Esophagus squamous epithelium (tissue), 5 donors: ENCODE data around the gene FRMD4A. TPM values are rescaled to one million over a fixed set of nuclear protein-coding genes. Genes with fewer than 3 reads are reported as not detected.

Experiments
- DNase-seq: peaks from one replicate; lab custom pipeline; 2025; lab: John Stamatoyannopoulos, UW
- H3K27ac ChIP-seq, 4 donors: fragments of 200-600 bp; sonication (generic); one replicate each; pipeline ENCODE4 v1.5.1; 2016 to 2019; ENCODE audit warnings: mild to moderate bottlenecking in 1 of 4
- H3K27me3 ChIP-seq, 4 donors: fragments of 200-600 bp; sonication (generic); 1 replicate in 3 of 4; 2 replicates in 1 of 4; pipeline versions ENCODE4 v1.5.1 to v1.6.0; 2017 to 2021; ENCODE audit warnings: antibody characterized with exemption in 1 of 4
- H3K36me3 ChIP-seq, 3 donors: fragments of 200-600 bp; sonication (generic); one replicate each; pipeline ENCODE4 v1.5.1; 2016 to 2019
- H3K4me1 ChIP-seq, 3 donors: fragments of 200-600 bp; sonication (generic); one replicate each; pipeline ENCODE4 v1.5.1; 2017 to 2019
- H3K4me3 ChIP-seq, 4 donors: fragments of 200-600 bp; sonication (generic); 1 replicate in 3 of 4; 2 replicates in 1 of 4; pipeline ENCODE4 v1.5.1; 2016 to 2019; ENCODE audit warnings: mild to moderate bottlenecking in 2 of 4, moderate library complexity in 1 of 4
- H3K9me3 ChIP-seq, 3 donors: fragments of 200-600 bp; sonication (generic); one replicate each; pipeline ENCODE4 v1.5.1; 2016 to 2019
- POLR2A ChIP-seq, 4 donors: fragments of 450-650 bp; IDR thresholded peaks; one replicate each; pipeline ENCODE4 v1.6.1; 2017; ENCODE audit warnings: antibody characterized with exemption in 4 of 4, mild to moderate bottlenecking in 4 of 4, moderate library complexity in 3 of 4
- WGBS, 2 donors: methylation state at CpG; one replicate each; pipeline ENCODE4 v1.1.5; 2018; 5-methylcytosine and 5-hydroxymethylcytosine counted together
- intact Hi-C: fragments of 100-400 bp; cut with DNase I; formaldehyde crosslinking; loops from one replicate; pipeline ENCODE4 v1.15.0; 2022
- total RNA-seq, 4 donors: library from RNA; depleted of rRNA; stranded (reverse); fragments of >200 nt; gene quantifications; one replicate each; pipeline ENCODE4 v1.1.0, GENCODE V29; 2016
- TF ChIP-seq, protein P1 (sequence below), 6 experiments: fragments of 450-650 bp in 4 of 6; fragments of 200-600 bp in 2 of 6; sonication (generic) in 2 of 6; IDR thresholded peaks; one replicate each; pipeline ENCODE4 v1.5.1; 2016 to 2019; ENCODE audit warnings: antibody characterized with exemption in 6 of 6, mild to moderate bottlenecking in 4 of 6, moderate library complexity in 4 of 6
- donor health status: DM: yes; HTN: yes; CAD: no.

Gene FRMD4A
- total RNA-seq, 4 donors from 2014 or later, result 7.3 to 15.3 (median 8.6) TPM

GRCh38 chr10:13797164-13797563, 533.6 kb downstream of the FRMD4A start:
- intact Hi-C loops, result loop anchor here (10.0 kb wide), 1 partner anchor 678 kb away; no protein-coding TSS in a partner anchor
- Histone ChIP-seq H3K9me3 (no peaks in the 10 kb centered on the region), H3K27me3 (no peaks in the 10 kb centered on the region), H3K27ac (no peak overlapping the region), H3K36me3 (no peaks in the 10 kb centered on the region), H3K4me3 (no peak overlapping the region), H3K4me1 (peaks cover 0 to 16% (median 0%) of the 10 kb centered on the region in 3 donors)
- no peak for DNase-seq
- TF ChIP-seq, protein P1, sequence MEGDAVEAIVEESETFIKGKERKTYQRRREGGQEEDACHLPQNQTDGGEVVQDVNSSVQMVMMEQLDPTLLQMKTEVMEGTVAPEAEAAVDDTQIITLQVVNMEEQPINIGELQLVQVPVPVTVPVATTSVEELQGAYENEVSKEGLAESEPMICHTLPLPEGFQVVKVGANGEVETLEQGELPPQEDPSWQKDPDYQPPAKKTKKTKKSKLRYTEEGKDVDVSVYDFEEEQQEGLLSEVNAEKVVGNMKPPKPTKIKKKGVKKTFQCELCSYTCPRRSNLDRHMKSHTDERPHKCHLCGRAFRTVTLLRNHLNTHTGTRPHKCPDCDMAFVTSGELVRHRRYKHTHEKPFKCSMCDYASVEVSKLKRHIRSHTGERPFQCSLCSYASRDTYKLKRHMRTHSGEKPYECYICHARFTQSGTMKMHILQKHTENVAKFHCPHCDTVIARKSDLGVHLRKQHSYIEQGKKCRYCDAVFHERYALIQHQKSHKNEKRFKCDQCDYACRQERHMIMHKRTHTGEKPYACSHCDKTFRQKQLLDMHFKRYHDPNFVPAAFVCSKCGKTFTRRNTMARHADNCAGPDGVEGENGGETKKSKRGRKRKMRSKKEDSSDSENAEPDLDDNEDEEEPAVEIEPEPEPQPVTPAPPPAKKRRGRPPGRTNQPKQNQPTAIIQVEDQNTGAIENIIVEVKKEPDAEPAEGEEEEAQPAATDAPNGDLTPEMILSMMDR (IDR thresholded peaks at IDR 0.05), result no peak
- no peak for TF ChIP-seq POLR2A (IDR thresholded peaks at IDR 0.05)
- WGBS, 2 donors, result 85 to 95% methylated on average over 7 to 9 of the region's 9 CpGs

GRCh38 chr10:13795653-13796555, 534.8 kb downstream of the FRMD4A start:
- 45 to 50% methylated on average over 9 of the region's 9 CpGs for WGBS, 2 donors
- Histone ChIP-seq H3K4me1 (peaks cover 0 to 16% (median 0%) of the 10 kb centered on the region in 3 donors), H3K36me3 (peaks cover 0 to 10% (median 0%) of the 10 kb centered on the region in 3 donors), H3K27ac (no peak overlapping the region), H3K9me3 (no peaks in the 10 kb centered on the region), H3K4me3 (no peak overlapping the region), H3K27me3 (no peaks in the 10 kb centered on the region)
- no peak for TF ChIP-seq POLR2A (IDR thresholded peaks at IDR 0.05)
- TF ChIP-seq, protein P1 (IDR thresholded peaks at IDR 0.05), result no peak
- intact Hi-C loops, result loop anchor here (10.0 kb wide), 1 partner anchor 679 kb away; no protein-coding TSS in a partner anchor
- DNase-seq, result no peak

DNA sequence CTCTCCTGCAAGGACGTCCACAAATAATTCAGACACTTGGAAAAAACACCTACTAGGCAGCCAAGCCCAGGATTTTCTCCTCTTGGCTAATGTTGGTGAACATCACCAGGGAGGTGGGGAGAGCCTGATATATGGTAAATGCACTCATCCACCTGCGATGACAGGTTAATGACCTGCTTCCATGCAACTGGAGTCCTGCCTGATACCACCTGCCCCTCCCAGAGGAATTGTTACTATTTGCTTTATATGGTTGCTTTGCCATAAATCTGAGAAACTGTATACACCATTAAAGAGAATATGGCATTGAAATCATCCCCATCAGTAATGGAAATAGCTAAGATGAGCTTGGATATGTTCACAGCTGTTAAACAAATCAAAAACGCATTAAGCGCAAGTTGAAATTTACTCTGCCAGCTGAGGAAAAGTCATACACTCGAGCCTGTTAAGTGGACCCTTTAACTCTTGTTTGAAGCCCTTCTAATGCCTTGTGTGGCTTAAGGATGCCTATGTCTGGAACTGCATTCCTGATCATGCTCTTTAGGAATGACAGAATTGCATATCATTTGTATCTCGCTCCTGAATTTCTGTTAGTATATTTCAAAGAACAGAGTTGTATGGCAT, 535.6 kb downstream of the FRMD4A start:
- TF ChIP-seq, protein P1 (IDR thresholded peaks at IDR 0.05), result no peak
- no peak for TF ChIP-seq POLR2A (IDR thresholded peaks at IDR 0.05)
- Histone ChIP-seq H3K4me1 (peaks cover 0 to 16% (median 0%) of the 10 kb centered on the region in 3 donors), H3K27me3 (no peaks in the 10 kb centered on the region), H3K9me3 (no peaks in the 10 kb centered on the region), H3K4me3 (no peak overlapping the region), H3K36me3 (peaks cover 0 to 10% (median 0%) of the 10 kb centered on the region in 3 donors), H3K27ac (no peak overlapping the region)
- 71 to 80% methylated on average over 6 of the region's 6 CpGs for WGBS, 2 donors
- intact Hi-C loops, result loop anchor here (10.0 kb wide), 1 partner anchor 680 kb away; no protein-coding TSS in a partner anchor
- no peak for DNase-seq

DNA sequence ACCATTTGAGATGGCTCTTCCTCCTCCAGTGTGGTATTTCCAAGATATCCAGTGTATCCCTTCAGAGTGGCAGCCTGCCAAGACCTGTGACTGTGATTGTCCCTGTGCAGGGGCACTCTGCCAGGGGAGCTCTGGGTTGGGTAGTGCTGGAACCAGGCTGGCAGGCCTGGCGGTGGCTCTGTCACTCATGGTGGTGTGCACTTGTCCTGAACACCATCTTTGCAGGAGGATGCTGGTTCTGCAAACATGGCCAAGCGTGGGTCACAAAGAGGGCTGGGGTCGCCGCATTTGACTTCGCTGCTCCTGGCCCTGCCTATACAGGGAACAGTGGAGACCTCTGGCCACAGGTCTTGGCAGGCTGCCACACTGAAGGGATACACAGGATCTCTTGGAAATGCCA, 538.7 kb downstream of the FRMD4A start:
- TF ChIP-seq POLR2A (IDR thresholded peaks at IDR 0.05), result no peak
- TF ChIP-seq, protein P1 (IDR thresholded peaks at IDR 0.05), result no peak
- intact Hi-C loops, result loop anchor here (10.0 kb wide), 1 partner anchor 683 kb away; no protein-coding TSS in a partner anchor
- Histone ChIP-seq H3K9me3 (no peaks in the 10 kb centered on the region), H3K36me3 (peaks cover 0 to 10% (median 0%) of the 10 kb centered on the region in 3 donors), H3K27me3 (no peaks in the 10 kb centered on the region), H3K27ac (no peak overlapping the region), H3K4me3 (no peak overlapping the region), H3K4me1 (peaks cover 16 to 41% (median 22%) of the 10 kb centered on the region in 3 donors)
- WGBS, 2 donors, result 100% methylated on average over 1 of the region's 5 CpGs
- DNase-seq, result no peak
